Colonic mucosa (tissue), 4 donors: ENCODE data around the gene ATXN7L1. TPM values are rescaled to one million over a fixed set of nuclear protein-coding genes. Genes with fewer than 3 reads are reported as not detected.

Experiments
- DNase-seq: peaks from one replicate; pipeline ENCODE4 v3.0.0-alpha.2; 2020
- H3K27ac ChIP-seq: fragments of 200-600 bp; one replicate; pipeline ENCODE4 v1.8.0; 2021
- H3K27me3 ChIP-seq: fragments of 200-600 bp; one replicate; pipeline ENCODE4 v1.8.0; 2021
- H3K36me3 ChIP-seq: fragments of 200-600 bp; one replicate; pipeline ENCODE4 v1.8.0; 2021
- H3K4me1 ChIP-seq: fragments of 200-600 bp; one replicate; pipeline ENCODE4 v1.8.0; 2021; ENCODE audit warnings: mild to moderate bottlenecking
- H3K4me3 ChIP-seq: fragments of 200-600 bp; one replicate; pipeline ENCODE4 v1.8.0; 2021
- H3K9ac ChIP-seq, 2 donors: one replicate each; pipeline ENCODE4 v1.7.0; 2013; ENCODE audit warnings: control low read depth in 2 of 2, low read depth in 2 of 2, low read length in 2 of 2
- H3K9me3 ChIP-seq: fragments of 200-600 bp; one replicate; pipeline ENCODE4 v1.8.0; 2021
- intact Hi-C: fragments of 100-400 bp; cut with DNase I; formaldehyde crosslinking; loops from one replicate; pipeline ENCODE4 v1.14.1; 2022
- total RNA-seq, 2 donors: library from RNA; stranded (reverse); fragmentation: NEBNext Ultra II Directional in 1 of 2; extraction: Animal tissue kit (Norgen Biotek cat#: 25700) in 1 of 2; gene quantifications; one replicate each; pipeline ENCODE4 v1.2.1, GENCODE V29; 2021
- TF ChIP-seq, protein P1 (sequence below): fragments of 200-600 bp; IDR thresholded peaks from one replicate; pipeline ENCODE4 v1.8.0; 2022; ENCODE audit warnings: antibody characterized with exemption, mild to moderate bottlenecking
- donor health status: healthy.
- donor health status: DM: no; HTN: no; CAD: no.
- donor health status: DM: no; HTN: no; CAD: no.

The ATXN7L1 gene
- total RNA-seq, 2 donors from 2014 or later = 13.0 to 15.1 TPM

DNA sequence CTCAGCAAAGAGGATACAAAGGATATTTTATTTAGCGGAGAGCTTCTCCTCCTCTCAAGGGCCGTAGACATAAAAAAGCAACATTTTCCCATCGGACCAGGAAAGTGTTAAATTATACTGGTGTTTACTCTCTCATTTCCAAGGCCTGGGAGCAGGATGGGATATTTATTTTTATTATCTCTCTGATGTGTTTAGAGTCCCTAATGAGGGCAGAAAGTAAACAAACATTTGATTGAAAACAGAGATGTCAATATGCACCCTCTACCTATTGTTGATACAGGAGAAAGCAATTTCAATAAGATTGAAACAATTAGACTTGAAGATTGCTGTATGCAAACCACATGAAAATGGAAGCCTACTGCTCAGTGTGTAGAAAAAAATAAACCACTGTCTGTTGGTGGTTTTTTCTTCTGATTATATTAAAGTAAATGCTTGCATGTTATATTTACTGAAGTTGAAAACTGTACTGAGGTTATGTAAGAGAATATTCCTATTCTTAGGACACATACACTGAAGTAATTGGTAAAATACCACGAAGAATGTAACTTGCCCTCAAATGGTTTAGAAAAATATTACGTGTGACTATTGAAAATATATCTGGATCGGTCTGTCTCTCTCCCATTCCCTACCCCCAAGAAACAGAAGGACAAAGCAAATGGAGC, 59.3 kb downstream of the ATXN7L1 start:
- Histone ChIP-seq H3K27ac (no peak overlapping the region), H3K4me1 (no peaks in the 10 kb centered on the region), H3K9ac (no peak overlapping the region), H3K36me3 (no peaks in the 10 kb centered on the region), H3K27me3 (no peaks in the 10 kb centered on the region), H3K4me3 (no peak overlapping the region), H3K9me3 (no peaks in the 10 kb centered on the region)
- TF ChIP-seq, protein P1, sequence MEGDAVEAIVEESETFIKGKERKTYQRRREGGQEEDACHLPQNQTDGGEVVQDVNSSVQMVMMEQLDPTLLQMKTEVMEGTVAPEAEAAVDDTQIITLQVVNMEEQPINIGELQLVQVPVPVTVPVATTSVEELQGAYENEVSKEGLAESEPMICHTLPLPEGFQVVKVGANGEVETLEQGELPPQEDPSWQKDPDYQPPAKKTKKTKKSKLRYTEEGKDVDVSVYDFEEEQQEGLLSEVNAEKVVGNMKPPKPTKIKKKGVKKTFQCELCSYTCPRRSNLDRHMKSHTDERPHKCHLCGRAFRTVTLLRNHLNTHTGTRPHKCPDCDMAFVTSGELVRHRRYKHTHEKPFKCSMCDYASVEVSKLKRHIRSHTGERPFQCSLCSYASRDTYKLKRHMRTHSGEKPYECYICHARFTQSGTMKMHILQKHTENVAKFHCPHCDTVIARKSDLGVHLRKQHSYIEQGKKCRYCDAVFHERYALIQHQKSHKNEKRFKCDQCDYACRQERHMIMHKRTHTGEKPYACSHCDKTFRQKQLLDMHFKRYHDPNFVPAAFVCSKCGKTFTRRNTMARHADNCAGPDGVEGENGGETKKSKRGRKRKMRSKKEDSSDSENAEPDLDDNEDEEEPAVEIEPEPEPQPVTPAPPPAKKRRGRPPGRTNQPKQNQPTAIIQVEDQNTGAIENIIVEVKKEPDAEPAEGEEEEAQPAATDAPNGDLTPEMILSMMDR = no peak
- intact Hi-C loops = no loop called here
- DNase-seq = no peak

DNA sequence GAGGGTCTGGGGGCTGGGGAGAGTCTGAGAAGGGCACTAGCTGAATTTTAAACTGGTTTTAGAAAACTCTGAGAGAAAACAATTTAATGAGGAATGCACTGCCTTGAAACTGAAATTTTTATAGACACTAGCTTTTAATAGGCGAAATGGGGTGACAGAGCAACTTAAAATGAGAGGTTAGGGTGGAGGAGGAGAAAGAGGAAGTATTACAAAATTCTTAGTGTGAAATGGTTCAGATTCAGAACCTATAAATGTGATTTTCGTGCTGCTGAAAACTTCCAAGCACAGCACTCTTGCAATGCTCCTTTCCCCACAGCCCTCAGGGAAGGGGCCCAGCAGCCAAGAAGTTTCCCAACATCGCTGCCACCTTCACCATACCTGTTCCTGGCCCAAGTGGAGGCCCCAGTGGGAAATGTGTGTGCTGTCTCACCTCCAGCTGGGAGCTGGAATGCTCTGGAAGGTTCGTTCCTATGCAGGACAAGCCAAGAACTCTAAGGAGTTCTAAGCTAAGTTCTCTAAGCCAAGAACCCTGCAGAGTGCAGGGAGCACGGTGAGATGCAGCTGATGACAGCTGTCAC, 60.0 kb downstream of the ATXN7L1 start:
- Histone ChIP-seq H3K9me3 (no peaks in the 10 kb centered on the region), H3K4me1 (no peaks in the 10 kb centered on the region), H3K4me3 (no peak overlapping the region), H3K27ac (no peak overlapping the region), H3K36me3 (no peaks in the 10 kb centered on the region), H3K27me3 (no peaks in the 10 kb centered on the region), H3K9ac (no peak overlapping the region)
- DNase-seq = no peak
- intact Hi-C loops = no loop called here
- TF ChIP-seq, protein P1 = no peak

DNA sequence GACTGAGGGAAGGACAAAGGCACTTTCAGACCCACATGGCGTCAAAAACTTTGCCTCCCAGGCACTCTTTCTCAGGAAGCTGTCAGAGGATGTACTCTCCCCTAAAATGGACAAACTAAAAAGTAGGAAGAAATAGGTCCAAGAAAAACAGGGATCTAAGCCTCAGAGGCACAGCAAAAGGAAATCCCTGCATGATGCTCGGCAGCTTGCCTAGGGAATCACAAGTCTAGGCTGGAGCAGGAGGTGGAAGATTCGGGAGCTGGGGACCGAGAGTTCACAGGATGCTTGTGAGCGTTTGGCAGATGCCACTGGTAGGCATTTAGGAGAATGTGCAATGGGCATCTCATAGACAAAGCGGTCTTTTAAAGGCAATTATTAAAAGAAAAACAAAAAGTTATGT, 60.8 kb downstream of the ATXN7L1 start:
- intact Hi-C loops = no loop called here
- TF ChIP-seq, protein P1 = no peak

DNA sequence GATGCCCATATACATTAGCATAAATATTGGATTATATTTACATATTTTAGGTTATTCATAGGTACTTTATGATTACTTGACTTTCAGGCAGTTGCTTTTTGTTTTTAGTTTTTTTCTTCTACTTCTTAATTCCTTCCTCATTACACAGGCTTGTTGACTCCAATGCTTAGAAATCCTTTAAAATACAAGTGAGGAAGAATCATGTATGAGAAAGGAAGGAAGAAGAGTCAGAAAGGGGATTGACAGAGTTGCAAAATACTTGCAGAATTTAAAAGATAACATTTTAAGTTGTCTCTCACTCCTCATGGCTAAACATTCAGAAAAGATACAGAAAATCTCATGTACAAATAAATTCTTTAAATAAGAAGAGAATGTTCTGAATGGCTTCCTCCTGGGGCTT, 61.9 kb downstream of the ATXN7L1 start:
- H3K36me3 ChIP-seq = no peaks in the 10 kb centered on the region
- no peak overlapping the region for H3K4me3 ChIP-seq
- intact Hi-C loops = no loop called here
- no peak for DNase-seq
- H3K9ac ChIP-seq = no peak overlapping the region
- no peak overlapping the region for H3K27ac ChIP-seq
- no peaks in the 10 kb centered on the region for H3K9me3 ChIP-seq
- TF ChIP-seq, protein P1 = no peak
- no peaks in the 10 kb centered on the region for H3K27me3 ChIP-seq
- no peaks in the 10 kb centered on the region for H3K4me1 ChIP-seq

More for the DNA sequence above, 60.8 kb downstream of the ATXN7L1 start:
- no peak overlapping the region for H3K9ac ChIP-seq
- H3K9me3 ChIP-seq = no peaks in the 10 kb centered on the region
- DNase-seq = no peak
- H3K4me3 ChIP-seq = no peak overlapping the region
- H3K27ac ChIP-seq = no peak overlapping the region
- H3K36me3 ChIP-seq = no peaks in the 10 kb centered on the region
- no peaks in the 10 kb centered on the region for H3K4me1 ChIP-seq
- no peaks in the 10 kb centered on the region for H3K27me3 ChIP-seq

DNA sequence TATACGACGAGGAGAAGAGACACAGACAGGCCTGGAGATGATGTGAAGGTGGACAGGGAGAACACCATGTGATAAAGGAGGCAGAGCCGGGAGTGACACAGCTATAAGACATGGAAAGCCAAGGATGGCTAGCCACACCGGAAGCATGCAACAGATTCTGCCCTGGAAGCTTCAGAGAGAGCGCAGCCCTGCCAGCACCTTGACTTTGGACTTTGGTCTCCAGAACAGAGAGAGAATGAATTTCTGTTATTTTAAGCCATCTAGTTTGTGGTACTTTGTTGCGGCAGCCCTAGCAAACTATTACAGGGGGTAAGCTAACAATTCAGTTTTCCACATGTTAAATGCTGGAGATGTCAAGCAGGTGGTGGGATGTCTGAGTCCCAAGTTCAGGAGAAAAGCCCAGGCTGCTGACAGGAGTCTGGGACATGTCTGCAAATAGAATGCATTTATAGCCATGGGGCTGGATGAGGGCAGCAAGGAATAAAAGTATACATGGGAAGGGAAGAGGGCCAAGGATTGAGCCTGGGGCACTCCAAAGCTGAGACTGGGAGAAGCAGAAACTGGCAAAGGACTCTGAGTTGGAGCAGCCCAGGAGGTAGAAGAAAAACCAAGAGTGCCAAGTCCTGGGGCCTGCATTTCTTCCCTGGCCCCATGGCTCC, 65.1 kb downstream of the ATXN7L1 start:
- no peaks in the 10 kb centered on the region for H3K36me3 ChIP-seq
- no peaks in the 10 kb centered on the region for H3K9me3 ChIP-seq
- H3K27ac ChIP-seq = no peak overlapping the region
- H3K4me1 ChIP-seq = peaks cover 7% of the 10 kb centered on the region
- no peak overlapping the region for H3K9ac ChIP-seq
- no peaks in the 10 kb centered on the region for H3K27me3 ChIP-seq
- intact Hi-C loops = no loop called here
- TF ChIP-seq, protein P1 = no peak
- no peak for DNase-seq
- H3K4me3 ChIP-seq = no peak overlapping the region
